EL (cell line): ENCODE data around the gene ZNF521.

ENCODE experiments used
- DNase-seq: peaks from one replicate; pipeline ENCODE4 v3.0.0-alpha.2; 2016

Gene ZNF521

GRCh38 chr18:25113566-25113965 is 238.4 kb downstream of the ZNF521 start:
- no peak for DNase-seq

GRCh38 chr18:25112821-25113434 is 239.0 kb downstream of the ZNF521 start:
- DNase-seq: no peak

- DNase-seq: no peak
Observed at GRCh38 chr18:25111377-25112288, 240.3 kb downstream of the ZNF521 start.

GRCh38 chr18:25109484-25109883 is 242.5 kb downstream of the ZNF521 start:
- peak; percentile 1 for DNase-seq

GRCh38 chr18:25103468-25104155 is 248.4 kb downstream of the ZNF521 start:
- DNase-seq: no peak

- DNase-seq: no peak
Observed at GRCh38 chr18:25102662-25103061, 249.3 kb downstream of the ZNF521 start.

GRCh38 chr18:25100418-25100817 is 251.5 kb downstream of the ZNF521 start:
- DNase-seq: no peak

GRCh38 chr18:25099895-25100294 is 252.1 kb downstream of the ZNF521 start:
- peak; percentile 1 for DNase-seq

GRCh38 chr18:25097569-25098056 is 254.4 kb downstream of the ZNF521 start:
- DNase-seq: peak; percentile 10

- no peak for DNase-seq
Observed at GRCh38 chr18:25097057-25097456, 254.9 kb downstream of the ZNF521 start.

- no peak for DNase-seq
Observed at GRCh38 chr18:25093141-25093540, 258.8 kb downstream of the ZNF521 start.

GRCh38 chr18:25089470-25089869 is 262.5 kb downstream of the ZNF521 start:
- DNase-seq: no peak

GRCh38 chr18:25086876-25087275 is 265.1 kb downstream of the ZNF521 start:
- no peak for DNase-seq

GRCh38 chr18:25081001-25081400 is 271.0 kb downstream of the ZNF521 start:
- DNase-seq: no peak

- no peak for DNase-seq
Observed at GRCh38 chr18:25080211-25080610, 271.8 kb downstream of the ZNF521 start.

- DNase-seq: no peak
Observed at GRCh38 chr18:25077944-25078723, 273.8 kb downstream of the ZNF521 start.

GRCh38 chr18:25077038-25077943 is 274.7 kb downstream of the ZNF521 start:
- no peak for DNase-seq

- DNase-seq: no peak
Observed at GRCh38 chr18:25075783-25076182, 276.2 kb downstream of the ZNF521 start.

- DNase-seq: no peak
Observed at GRCh38 chr18:25075331-25075730, 276.6 kb downstream of the ZNF521 start.

- DNase-seq: no peak
Observed at GRCh38 chr18:25074925-25075324, 277.0 kb downstream of the ZNF521 start.

GRCh38 chr18:25072205-25072604 is 279.8 kb downstream of the ZNF521 start:
- DNase-seq: no peak
